ENCODE data around the gene GABARAP. TPM values are rescaled to one million over a fixed set of nuclear protein-coding genes. Genes with fewer than 3 reads are reported as not detected.

The GABARAP gene
- total RNA-seq, 2 donors from 2014 or later, result 264 to 317 TPM

DNA sequence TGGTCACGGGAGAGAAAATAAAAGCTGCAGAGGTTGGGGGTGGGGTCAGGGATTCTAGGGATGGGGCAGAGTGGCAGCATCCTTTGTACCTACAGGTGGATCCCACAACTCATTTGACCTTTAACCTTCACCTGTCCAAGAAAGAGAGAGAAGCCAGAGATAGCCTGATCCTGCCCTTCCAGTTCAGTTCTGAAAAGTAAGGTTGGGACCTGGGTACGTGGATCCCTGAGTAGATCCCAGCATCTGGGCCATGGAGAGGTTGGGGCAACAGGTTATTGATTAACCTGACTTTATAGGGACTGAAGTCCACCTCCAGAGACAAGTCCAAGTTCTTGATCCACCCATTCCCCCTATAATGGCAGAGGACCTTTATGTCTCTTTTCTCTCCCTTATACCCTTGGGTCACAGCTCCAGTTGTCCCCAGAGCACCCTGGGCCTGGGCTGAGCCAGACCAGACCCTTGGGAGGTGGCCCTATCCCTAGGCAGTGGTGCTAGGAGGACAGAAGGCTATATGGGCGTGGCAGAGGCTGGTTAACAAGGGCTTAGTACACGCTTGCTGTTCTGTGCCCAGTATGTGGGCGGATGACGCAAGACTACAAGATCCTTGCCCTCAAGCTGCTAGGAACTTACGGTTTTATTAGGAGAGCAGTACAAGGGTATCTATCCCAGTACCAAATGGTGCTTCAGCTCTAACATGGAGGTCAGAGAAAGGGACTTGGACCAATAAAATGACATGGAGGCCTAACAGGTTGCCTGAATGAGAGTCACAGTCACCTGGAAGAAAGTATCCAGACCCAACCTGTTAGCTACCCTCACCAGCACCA is 16.7 kb upstream of the GABARAP start:
- Histone ChIP-seq H3K9ac (ENCODE audit: extremely low read depth, low read length, poor library complexity, severe bottlenecking) (no peak overlapping the region), H3K27ac (ENCODE audit: low read depth, low read length) (no peak overlapping the region), H3K9me3 (ENCODE audit: control insufficient read depth, low read length) (no peaks in the 10 kb centered on the region), H3K4me3 (ENCODE audit: low read length) (no peak overlapping the region), H3K27me3 (ENCODE audit: control insufficient read depth, insufficient read depth, low read length, poor library complexity, severe bottlenecking) (peaks cover 36% of the 10 kb centered on the region), H3K36me3 (ENCODE audit: control insufficient read depth, insufficient read depth, low read length) (peaks cover 35% of the 10 kb centered on the region), H3K4me1 (ENCODE audit: control insufficient read depth, insufficient read depth, low read length) (no peaks in the 10 kb centered on the region)
- H3K4me1 Mint-ChIP-seq, result peaks cover 10% of the 10 kb centered on the region
- WGBS, 2 experiments (ENCODE audit: insufficient coverage in 1 of 2, insufficient read length in 1 of 2), result 94 to 96% methylated on average over 6 to 7 of the region's 7 CpGs
- TF ChIP-seq, protein P1, sequence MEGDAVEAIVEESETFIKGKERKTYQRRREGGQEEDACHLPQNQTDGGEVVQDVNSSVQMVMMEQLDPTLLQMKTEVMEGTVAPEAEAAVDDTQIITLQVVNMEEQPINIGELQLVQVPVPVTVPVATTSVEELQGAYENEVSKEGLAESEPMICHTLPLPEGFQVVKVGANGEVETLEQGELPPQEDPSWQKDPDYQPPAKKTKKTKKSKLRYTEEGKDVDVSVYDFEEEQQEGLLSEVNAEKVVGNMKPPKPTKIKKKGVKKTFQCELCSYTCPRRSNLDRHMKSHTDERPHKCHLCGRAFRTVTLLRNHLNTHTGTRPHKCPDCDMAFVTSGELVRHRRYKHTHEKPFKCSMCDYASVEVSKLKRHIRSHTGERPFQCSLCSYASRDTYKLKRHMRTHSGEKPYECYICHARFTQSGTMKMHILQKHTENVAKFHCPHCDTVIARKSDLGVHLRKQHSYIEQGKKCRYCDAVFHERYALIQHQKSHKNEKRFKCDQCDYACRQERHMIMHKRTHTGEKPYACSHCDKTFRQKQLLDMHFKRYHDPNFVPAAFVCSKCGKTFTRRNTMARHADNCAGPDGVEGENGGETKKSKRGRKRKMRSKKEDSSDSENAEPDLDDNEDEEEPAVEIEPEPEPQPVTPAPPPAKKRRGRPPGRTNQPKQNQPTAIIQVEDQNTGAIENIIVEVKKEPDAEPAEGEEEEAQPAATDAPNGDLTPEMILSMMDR (conservative IDR thresholded peaks at IDR 0.05), result no peak
- H3K27me3 Mint-ChIP-seq (ENCODE audit: insufficient read depth), result no peaks in the 10 kb centered on the region
- H3K4me3 Mint-ChIP-seq, result peak overlapping the region; percentile 98
- H3K36me3 Mint-ChIP-seq (ENCODE audit: low read depth), result peaks cover 38% of the 10 kb centered on the region
- H3K9me3 Mint-ChIP-seq, result no peaks in the 10 kb centered on the region
- peak overlapping the region; percentile 52 for H3K27ac Mint-ChIP-seq
- no peak for DNase-seq

- TF ChIP-seq, protein P1 (conservative IDR thresholded peaks at IDR 0.05), result no peak
- Mint-ChIP-seq H3K4me1 (peaks cover 7% of the 10 kb centered on the region), H3K9me3 (no peaks in the 10 kb centered on the region), H3K27me3 (ENCODE audit: insufficient read depth) (no peaks in the 10 kb centered on the region), H3K36me3 (ENCODE audit: low read depth) (peaks cover 39% of the 10 kb centered on the region), H3K4me3 (no peak overlapping the region), H3K27ac (no peak overlapping the region)
- DNase-seq, result no peak
- H3K4me1 ChIP-seq (ENCODE audit: control insufficient read depth, insufficient read depth, low read length), result no peaks in the 10 kb centered on the region
- no peak overlapping the region for H3K4me3 ChIP-seq (ENCODE audit: low read length)
- no peaks in the 10 kb centered on the region for H3K9me3 ChIP-seq (ENCODE audit: control insufficient read depth, low read length)
- H3K27me3 ChIP-seq (ENCODE audit: control insufficient read depth, insufficient read depth, low read length, poor library complexity, severe bottlenecking), result peaks cover 17% of the 10 kb centered on the region
- no peak overlapping the region for H3K27ac ChIP-seq (ENCODE audit: low read depth, low read length)
- peaks cover 37% of the 10 kb centered on the region for H3K36me3 ChIP-seq (ENCODE audit: control insufficient read depth, insufficient read depth, low read length)
- WGBS, 2 experiments (ENCODE audit: insufficient coverage in 1 of 2, insufficient read length in 1 of 2), result 93 to 97% methylated on average over 7 to 8 of the region's 8 CpGs
- no peak overlapping the region for H3K9ac ChIP-seq (ENCODE audit: extremely low read depth, low read length, poor library complexity, severe bottlenecking)
Measured at GRCh38 chr17:7256766-7257456, 14.7 kb upstream of the GABARAP start.

GRCh38 chr17:7254511-7254910 is 12.3 kb upstream of the GABARAP start:
- Mint-ChIP-seq H3K27ac (no peak overlapping the region), H3K4me3 (no peak overlapping the region), H3K9me3 (no peaks in the 10 kb centered on the region), H3K4me1 (peaks cover 19% of the 10 kb centered on the region), H3K27me3 (ENCODE audit: insufficient read depth) (no peaks in the 10 kb centered on the region), H3K36me3 (ENCODE audit: low read depth) (peaks cover 38% of the 10 kb centered on the region)
- whole genome bisulfite sequencing, 2 experiments (ENCODE audit: insufficient coverage in 1 of 2, insufficient read length in 1 of 2), result 96 to 100% methylated on average over 2 to 4 of the region's 4 CpGs
- H3K4me1 ChIP-seq (ENCODE audit: control insufficient read depth, insufficient read depth, low read length), result no peaks in the 10 kb centered on the region
- H3K9me3 ChIP-seq (ENCODE audit: control insufficient read depth, low read length), result no peaks in the 10 kb centered on the region
- no peak overlapping the region for H3K9ac ChIP-seq (ENCODE audit: extremely low read depth, low read length, poor library complexity, severe bottlenecking)
- no peak for DNase-seq
- H3K27me3 ChIP-seq (ENCODE audit: control insufficient read depth, insufficient read depth, low read length, poor library complexity, severe bottlenecking), result no peaks in the 10 kb centered on the region
- peaks cover 35% of the 10 kb centered on the region for H3K36me3 ChIP-seq (ENCODE audit: control insufficient read depth, insufficient read depth, low read length)
- H3K4me3 ChIP-seq (ENCODE audit: low read length), result no peak overlapping the region
- H3K27ac ChIP-seq (ENCODE audit: low read depth, low read length), result no peak overlapping the region
- TF ChIP-seq, protein P1 (conservative IDR thresholded peaks at IDR 0.05), result no peak

Measured in endodermal cell (in vitro differentiated cells).